Fibroblast of lung (primary cell): ENCODE measurements around the gene DDX25. TPM values are rescaled to one million over a fixed set of nuclear protein-coding genes. Genes with fewer than 3 reads are reported as not detected.

Experiments used
- DNase-seq, 2 donors: peaks; one replicate each; pipeline versions ENCODE4 v3.0.0 to v3.0.0-alpha.2; 2010; ENCODE audit warnings: low read depth in 2 of 2
- H2AFZ ChIP-seq: 2 replicates; pipeline ENCODE4 v1.5.1; 2012; ENCODE audit warnings: low read length, control low read depth, inconsistent platforms
- H3K27ac ChIP-seq: 2 replicates; pipeline ENCODE4 v1.5.1; 2011; ENCODE audit warnings: low read length, control low read depth; ENCODE audit not compliant: insufficient read depth
- H3K27me3 ChIP-seq: 2 replicates; pipeline ENCODE4 v1.5.1; 2011; ENCODE audit warnings: mild to moderate bottlenecking, low read length; ENCODE audit not compliant: control insufficient read depth, insufficient read depth
- H3K36me3 ChIP-seq: 2 replicates; pipeline ENCODE4 v1.5.1; 2011; ENCODE audit warnings: low read length; ENCODE audit not compliant: control insufficient read depth, insufficient read depth
- H3K4me1 ChIP-seq: 2 replicates; pipeline ENCODE4 v1.5.1; 2011; ENCODE audit warnings: low read length; ENCODE audit not compliant: control insufficient read depth, insufficient read depth; ENCODE audit errors: extremely low read depth
- H3K4me2 ChIP-seq: 2 replicates; pipeline ENCODE4 v1.5.1; 2011; ENCODE audit warnings: low read length, control low read depth; ENCODE audit not compliant: insufficient read depth; ENCODE audit errors: extremely low read depth
- H3K4me3 ChIP-seq, 4 experiments: fragments of 200-600 bp in 1 of 4; sonication (generic) in 1 of 4; replicated peaks in 1 of 4; 2 replicates each; pipeline ENCODE4 v1.5.1; 2011 to 2016; ENCODE audit warnings: low read length in 4 of 4, low read depth in 3 of 4, mild to moderate bottlenecking in 3 of 4, control low read depth in 2 of 4, inconsistent platforms in 1 of 4, mixed read lengths in 1 of 4; ENCODE audit not compliant: insufficient read depth in 1 of 4; ENCODE audit errors: control extremely low read depth in 1 of 4
- H3K79me2 ChIP-seq: 2 replicates; pipeline ENCODE4 v1.5.1; 2012; ENCODE audit warnings: mild to moderate bottlenecking, low read length, inconsistent platforms; ENCODE audit not compliant: control insufficient read depth, insufficient read depth
- H3K9ac ChIP-seq: 2 replicates; pipeline ENCODE4 v1.5.1; 2011; ENCODE audit warnings: mild to moderate bottlenecking, low read length, control low read depth; ENCODE audit not compliant: insufficient read depth
- H3K9me3 ChIP-seq: 2 replicates; pipeline ENCODE4 v1.5.1; 2012; ENCODE audit warnings: low read depth, low read length; ENCODE audit not compliant: control insufficient read depth, insufficient read depth
- H4K20me1 ChIP-seq: 2 replicates; pipeline ENCODE4 v1.5.1; 2011; ENCODE audit warnings: low read length; ENCODE audit not compliant: control insufficient read depth, insufficient read depth; ENCODE audit errors: extremely low read depth
- CTCF ChIP-seq, 2 donors: IDR thresholded peaks in 1 of 2; conservative IDR thresholded peaks in 1 of 2; 1 replicate in 1 of 2; 2 replicates in 1 of 2; pipeline ENCODE4 v1.5.1; 2011 to 2012; ENCODE audit warnings: low read length in 2 of 2, control low read depth in 1 of 2, inconsistent platforms in 1 of 2, low read depth in 1 of 2, mild to moderate bottlenecking in 1 of 2
- EZH2 ChIP-seq: IDR thresholded peaks from 2 replicates; pipeline ENCODE4 v1.5.1; 2012; ENCODE audit warnings: low read length, control low read depth, mild to moderate bottlenecking; ENCODE audit errors: missing control alignments
- polyA plus RNA-seq, 2 donors: library from polyadenylated mRNA; depleted of rRNA in 1 of 2; stranded (reverse) in 1 of 2; unstranded in 1 of 2; fragments of >200 nt; gene quantifications; 2 replicates each; pipeline ENCODE4 v1.2.1, GENCODE V29; 2011 to 2012; ENCODE audit warnings: missing spikeins in 1 of 2
- total RNA-seq: library from RNA; depleted of rRNA; stranded (reverse); fragments of >200 nt; gene quantifications from 2 replicates; pipeline ENCODE4 v1.2.1, GENCODE V29; 2014

The DDX25 gene
- total and polyA plus RNA-seq, 2 donors (not counting 1 experiment from before 2014, with no cell fraction given): not detected

GRCh38 chr11:125942771-125943428 is 38.6 kb downstream of the DDX25 start:
- H3K27ac ChIP-seq: no peak overlapping the region
- H3K79me2 ChIP-seq: no peaks in the 10 kb centered on the region
- H4K20me1 ChIP-seq: no peaks in the 10 kb centered on the region
- H2AFZ ChIP-seq: no peak overlapping the region
- H3K4me1 ChIP-seq: no peaks in the 10 kb centered on the region
- no peaks in the 10 kb centered on the region for H3K9me3 ChIP-seq
- H3K9ac ChIP-seq: no peak overlapping the region
- H3K4me3 ChIP-seq: no peak overlapping the region
- DNase-seq: no peak
- H3K36me3 ChIP-seq: no peaks in the 10 kb centered on the region
- H3K27me3 ChIP-seq: no peaks in the 10 kb centered on the region
- TF ChIP-seq CTCF (conservative IDR thresholded peaks at IDR 0.05 in 1 of 2, IDR thresholded peaks at IDR 0.05 in 1 of 2; ENCODE audit: low read depth in 1 of 2, low read length in 2 of 2) (no peak), EZH2 (no peak)
- H3K4me2 ChIP-seq: no peak overlapping the region

GRCh38 chr11:125943661-125944349 is 39.5 kb downstream of the DDX25 start:
- no peak for DNase-seq
- H3K36me3 ChIP-seq: no peaks in the 10 kb centered on the region
- no peak overlapping the region for H3K4me2 ChIP-seq
- no peaks in the 10 kb centered on the region for H3K27me3 ChIP-seq
- no peak for TF ChIP-seq CTCF (conservative IDR thresholded peaks at IDR 0.05 in 1 of 2, IDR thresholded peaks at IDR 0.05 in 1 of 2; ENCODE audit: low read depth in 1 of 2, low read length in 2 of 2)
- TF ChIP-seq EZH2: no peak
- no peaks in the 10 kb centered on the region for H3K9me3 ChIP-seq
- no peak overlapping the region for H3K4me3 ChIP-seq
- H3K27ac ChIP-seq: no peak overlapping the region
- no peaks in the 10 kb centered on the region for H3K4me1 ChIP-seq
- no peak overlapping the region for H3K9ac ChIP-seq
- no peak overlapping the region for H2AFZ ChIP-seq
- no peaks in the 10 kb centered on the region for H4K20me1 ChIP-seq
- no peaks in the 10 kb centered on the region for H3K79me2 ChIP-seq

GRCh38 chr11:125944350-125945010 is 40.2 kb downstream of the DDX25 start:
- Histone ChIP-seq H3K4me3 (no peak overlapping the region), H3K36me3 (no peaks in the 10 kb centered on the region), H3K27ac (no peak overlapping the region), H3K27me3 (no peaks in the 10 kb centered on the region), H3K79me2 (no peaks in the 10 kb centered on the region), H3K9me3 (no peaks in the 10 kb centered on the region), H2AFZ (no peak overlapping the region), H3K4me2 (no peak overlapping the region), H4K20me1 (no peaks in the 10 kb centered on the region), H3K9ac (no peak overlapping the region), H3K4me1 (no peaks in the 10 kb centered on the region)
- TF ChIP-seq CTCF (conservative IDR thresholded peaks at IDR 0.05 in 1 of 2, IDR thresholded peaks at IDR 0.05 in 1 of 2; ENCODE audit: low read depth in 1 of 2, low read length in 2 of 2): no peak
- DNase-seq: no peak
